GM19023 (cell line): ENCODE results near the gene IGSF21.

ENCODE experiments used
- ATAC-seq: cut with Tn5 transposase; IDR thresholded peaks from one replicate; pipeline ENCODE4 v1.9.1; 2021; ENCODE audit warnings: mild to moderate bottlenecking, moderate library complexity; ENCODE audit not compliant: unreplicated experiment

IGSF21 gene

DNA sequence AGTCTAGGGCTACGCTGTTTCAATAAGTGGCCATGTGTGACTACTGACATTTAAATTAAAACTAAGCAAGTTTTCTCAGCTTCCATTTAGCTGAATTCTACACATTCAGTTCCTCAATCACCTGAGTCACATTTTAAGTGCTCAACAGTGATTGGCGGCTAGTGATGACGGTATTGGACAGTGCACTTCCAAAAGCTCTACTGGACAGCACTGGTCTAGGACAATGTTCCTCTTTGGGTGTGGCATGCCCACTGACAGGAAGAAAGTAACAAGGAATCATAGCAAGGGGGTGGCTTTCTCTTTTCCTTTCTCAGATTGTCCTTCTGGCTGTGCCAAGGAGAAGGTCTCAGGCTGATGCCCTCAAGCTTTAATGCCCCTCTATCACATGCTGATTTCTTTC, 11.7 kb downstream of the IGSF21 start:
- ATAC-seq: no peak

DNA sequence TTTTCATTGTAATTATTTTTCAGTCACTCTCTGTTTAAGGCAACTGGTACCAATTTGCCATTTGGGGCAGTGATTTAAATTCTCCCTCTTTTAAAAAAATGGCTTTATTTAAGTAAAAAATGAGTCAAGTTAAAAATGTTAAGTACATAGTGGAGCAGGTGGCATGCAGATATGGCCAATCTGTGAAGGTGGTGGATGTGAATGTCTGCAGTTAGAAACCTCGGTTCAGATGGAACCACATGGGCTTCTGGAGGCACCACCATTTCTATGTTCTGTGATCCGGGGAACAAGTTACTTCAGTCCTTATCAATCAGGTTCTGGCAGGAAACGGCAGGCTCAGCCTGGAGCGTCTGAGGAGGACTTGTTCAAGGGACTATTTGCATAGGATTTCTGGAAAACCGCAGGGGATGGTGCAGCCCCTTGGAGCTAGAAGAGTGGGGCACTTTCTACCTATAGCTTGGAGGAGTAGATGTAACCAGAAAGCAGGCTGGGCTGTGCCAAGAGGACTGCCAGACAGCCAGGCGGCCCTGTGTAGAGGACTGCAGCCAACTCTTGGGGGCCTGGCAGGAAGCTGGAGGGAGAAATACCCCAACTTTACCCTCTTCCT, 12.3 kb downstream of the IGSF21 start:
- ATAC-seq: no peak

DNA sequence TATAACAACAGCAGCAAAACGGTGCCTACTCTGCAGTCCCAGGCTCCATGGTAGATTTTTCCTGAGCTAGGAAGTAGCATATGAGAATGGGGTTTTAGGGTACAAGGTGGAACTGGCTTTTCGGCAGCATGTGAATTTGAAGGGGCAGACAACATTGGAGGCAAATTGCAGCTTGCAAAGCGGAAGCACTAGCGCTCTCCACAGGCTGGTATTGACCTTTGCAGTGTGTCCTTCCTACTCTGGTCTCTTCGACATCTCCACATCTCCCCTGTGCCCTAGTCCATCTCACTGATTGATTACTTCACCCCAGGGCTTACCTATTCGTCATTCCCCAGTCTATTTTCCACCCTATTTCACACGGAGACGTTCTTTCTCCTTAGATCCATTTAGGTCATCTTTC, 13.0 kb downstream of the IGSF21 start:
- ATAC-seq: no peak

- ATAC-seq: no peak
Measured at GRCh38 chr1:18121072-18121820, 13.6 kb downstream of the IGSF21 start.

DNA sequence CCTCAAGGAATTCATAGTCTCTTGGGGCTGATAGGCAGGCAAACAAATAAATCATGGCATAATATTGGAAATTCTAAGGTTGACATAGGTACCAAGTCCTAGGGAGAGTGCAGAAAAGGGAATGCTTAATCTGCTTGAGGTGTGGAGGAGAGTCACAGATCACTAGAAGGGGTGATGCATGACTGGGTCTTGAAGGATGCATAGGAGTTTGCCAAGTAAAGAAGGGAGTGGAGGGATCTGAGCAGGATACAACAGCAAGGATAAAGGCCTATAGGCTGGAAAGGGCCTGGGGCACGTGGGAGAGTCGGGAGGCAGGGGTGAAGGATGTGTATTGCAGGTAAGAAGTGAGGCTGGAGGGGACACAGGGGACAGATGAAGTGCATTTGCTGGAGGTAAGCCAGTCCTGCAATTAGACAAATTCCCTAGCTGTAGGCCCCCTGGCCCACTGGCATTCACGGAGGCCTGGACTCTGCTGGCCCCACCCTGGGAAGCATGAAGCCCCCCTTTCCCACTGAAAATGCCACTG, 15.9 kb downstream of the IGSF21 start:
- ATAC-seq: no peak

- ATAC-seq: no peak
Measured at GRCh38 chr1:18124977-18125376, 17.4 kb downstream of the IGSF21 start.

DNA sequence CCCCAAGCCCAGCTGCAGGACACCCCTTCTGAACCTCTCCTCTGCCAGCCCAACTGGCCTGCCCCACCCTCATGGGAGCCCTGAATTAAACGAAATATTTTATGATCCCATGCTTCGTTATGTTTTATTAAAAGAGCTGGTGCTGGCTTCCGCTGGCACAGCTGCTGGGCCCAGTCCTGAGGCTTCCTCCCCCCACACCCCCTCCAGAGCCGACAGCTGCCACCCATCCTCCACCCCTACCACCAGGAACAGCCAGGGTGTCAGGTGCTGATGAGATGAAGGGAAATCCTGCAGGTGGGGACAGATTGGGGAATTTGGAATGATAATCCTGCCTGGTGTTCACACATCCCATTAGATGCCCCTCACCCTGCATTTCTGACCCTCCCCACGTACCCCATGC, 19.0 kb downstream of the IGSF21 start:
- no peak for ATAC-seq

- no peak for ATAC-seq
Measured at GRCh38 chr1:18128298-18128697, 20.7 kb downstream of the IGSF21 start.

DNA sequence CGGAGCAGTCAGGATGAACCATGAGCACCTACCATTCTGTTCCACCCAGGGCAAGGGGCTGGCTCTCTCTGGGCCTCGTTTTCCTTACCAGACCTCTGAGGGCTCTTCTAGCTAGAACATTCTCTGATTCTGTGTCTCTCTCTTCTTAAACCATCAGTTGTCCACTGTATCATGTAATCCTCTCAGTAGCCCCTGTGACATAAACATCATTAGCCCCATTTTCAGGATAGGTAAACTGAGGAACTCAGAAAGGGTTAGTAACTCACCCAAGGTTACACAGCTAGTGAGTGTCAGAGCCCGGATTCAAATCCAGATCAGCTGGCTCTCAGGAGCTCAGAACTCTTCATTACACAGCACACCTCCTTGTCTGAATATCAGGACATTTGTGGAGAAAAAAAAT, 22.8 kb downstream of the IGSF21 start:
- ATAC-seq: no peak

- no peak for ATAC-seq
Measured at GRCh38 chr1:18132022-18132710, 24.6 kb downstream of the IGSF21 start.

GRCh38 chr1:18132711-18133541, 25.3 kb downstream of the IGSF21 start:
- ATAC-seq: no peak

DNA sequence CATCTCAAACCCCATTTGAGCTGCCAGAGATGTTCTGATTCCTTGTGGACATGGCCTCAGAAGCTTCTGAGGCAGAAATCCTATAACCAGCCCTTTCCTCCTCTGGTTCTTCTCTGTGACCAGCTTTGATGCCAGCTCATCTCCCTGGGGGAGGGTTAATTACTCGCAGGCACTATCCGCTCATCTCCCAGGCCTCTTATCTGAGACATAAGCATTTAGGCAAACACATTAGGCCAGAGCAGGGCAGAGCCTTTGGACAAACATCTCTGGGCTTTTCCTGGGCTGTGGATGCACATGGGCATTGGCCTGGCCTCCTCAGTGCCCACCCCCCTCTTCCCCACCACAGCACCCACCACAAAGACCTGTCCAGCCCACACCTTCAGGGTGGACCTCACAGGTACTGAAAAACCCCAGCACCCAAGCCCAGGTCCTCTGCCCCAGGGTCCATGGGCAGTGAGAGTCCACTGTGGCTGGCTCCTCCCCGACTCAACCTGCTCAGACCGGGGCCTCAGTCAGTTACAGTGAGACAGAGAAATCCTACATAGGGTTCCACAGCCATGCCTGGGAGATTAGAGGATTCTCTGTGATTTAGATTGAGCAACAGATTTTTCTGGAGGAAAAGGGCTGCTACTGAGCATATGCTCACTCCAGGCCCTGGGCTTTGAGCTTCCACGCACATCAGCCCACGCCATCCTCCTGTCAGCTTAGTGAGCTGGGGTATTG, 26.9 kb downstream of the IGSF21 start:
- ATAC-seq: no peak

- ATAC-seq: no peak
Measured at GRCh38 chr1:18137759-18138345, 30.3 kb downstream of the IGSF21 start.

GRCh38 chr1:18139198-18139981, 31.8 kb downstream of the IGSF21 start:
- ATAC-seq: no peak

GRCh38 chr1:18140411-18140810, 32.8 kb downstream of the IGSF21 start:
- ATAC-seq: no peak

- ATAC-seq: no peak
Measured at GRCh38 chr1:18141661-18142060, 34.1 kb downstream of the IGSF21 start.

DNA sequence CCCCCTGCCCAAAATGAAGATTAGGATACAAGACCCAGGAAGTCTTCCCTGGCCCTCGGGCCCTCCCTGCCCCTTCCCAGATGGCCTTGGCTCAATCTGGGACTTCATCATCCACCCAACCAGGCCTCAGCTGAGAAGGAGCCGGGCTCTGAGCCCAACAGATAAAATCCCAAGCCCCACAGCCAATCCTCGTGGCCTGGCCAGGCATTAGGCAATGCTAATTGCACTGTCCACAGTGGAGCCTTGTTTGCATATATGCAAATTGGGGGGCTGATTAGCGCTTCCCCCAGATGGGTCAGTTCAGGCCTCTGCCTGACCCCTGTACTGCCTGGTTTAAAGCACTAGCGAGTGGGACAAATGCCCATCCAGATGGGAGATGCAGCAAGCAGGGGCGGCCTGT, 34.9 kb downstream of the IGSF21 start:
- no peak for ATAC-seq

GRCh38 chr1:18142969-18143368, 35.4 kb downstream of the IGSF21 start:
- no peak for ATAC-seq

DNA sequence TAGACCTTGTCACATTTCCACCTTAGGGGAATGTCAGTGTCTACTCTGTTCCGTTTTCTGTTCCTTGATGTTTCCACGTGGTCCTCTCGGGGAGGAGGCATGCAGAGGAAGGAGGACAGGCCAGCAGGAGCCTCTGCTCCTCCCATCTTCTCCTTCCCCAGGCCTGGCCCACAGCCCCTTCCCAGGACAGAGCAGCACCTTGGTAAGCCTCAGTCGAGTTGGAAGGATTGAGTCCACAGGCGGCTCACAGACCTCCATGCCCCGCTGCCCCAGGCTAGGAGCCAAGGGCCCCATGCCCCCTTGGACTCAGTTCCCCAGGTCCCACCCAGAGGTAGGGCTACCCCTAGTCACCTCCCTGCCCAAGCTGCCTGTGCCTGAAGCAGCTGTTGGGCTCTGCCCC, 36.5 kb downstream of the IGSF21 start:
- ATAC-seq: no peak
